GM21576 (cell line): ENCODE measurements around the gene KCNH1.
A peak's percentile ranks its signal among the peaks of the same experiment; 100 is the strongest.

ENCODE experiments used
- ATAC-seq: cut with Tn5 transposase; IDR thresholded peaks from one replicate; pipeline ENCODE4 v1.9.1; 2021; ENCODE audit warnings: mild to moderate bottlenecking, moderate library complexity; ENCODE audit not compliant: unreplicated experiment

KCNH1 gene

DNA sequence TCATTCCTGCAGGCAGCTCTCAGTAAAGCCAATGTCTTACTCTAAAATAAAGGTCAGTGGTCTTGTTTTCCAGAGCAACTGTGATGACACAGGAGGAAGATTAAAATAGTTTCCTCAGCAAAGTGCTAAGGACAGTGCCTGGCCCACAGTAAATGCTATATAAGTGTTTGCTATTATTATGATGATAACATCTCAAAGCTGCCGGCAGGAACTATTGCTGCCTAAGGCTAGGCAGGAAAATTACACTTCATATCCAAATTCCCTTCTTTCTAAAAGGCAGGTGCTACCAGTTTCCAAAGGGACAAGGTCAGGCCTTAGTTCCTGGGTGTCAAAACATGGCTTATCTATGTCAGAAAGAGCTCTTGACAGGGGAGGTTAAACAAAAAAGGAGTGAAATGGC, 403.9 kb downstream of the KCNH1 start:
- ATAC-seq, result no peak

DNA sequence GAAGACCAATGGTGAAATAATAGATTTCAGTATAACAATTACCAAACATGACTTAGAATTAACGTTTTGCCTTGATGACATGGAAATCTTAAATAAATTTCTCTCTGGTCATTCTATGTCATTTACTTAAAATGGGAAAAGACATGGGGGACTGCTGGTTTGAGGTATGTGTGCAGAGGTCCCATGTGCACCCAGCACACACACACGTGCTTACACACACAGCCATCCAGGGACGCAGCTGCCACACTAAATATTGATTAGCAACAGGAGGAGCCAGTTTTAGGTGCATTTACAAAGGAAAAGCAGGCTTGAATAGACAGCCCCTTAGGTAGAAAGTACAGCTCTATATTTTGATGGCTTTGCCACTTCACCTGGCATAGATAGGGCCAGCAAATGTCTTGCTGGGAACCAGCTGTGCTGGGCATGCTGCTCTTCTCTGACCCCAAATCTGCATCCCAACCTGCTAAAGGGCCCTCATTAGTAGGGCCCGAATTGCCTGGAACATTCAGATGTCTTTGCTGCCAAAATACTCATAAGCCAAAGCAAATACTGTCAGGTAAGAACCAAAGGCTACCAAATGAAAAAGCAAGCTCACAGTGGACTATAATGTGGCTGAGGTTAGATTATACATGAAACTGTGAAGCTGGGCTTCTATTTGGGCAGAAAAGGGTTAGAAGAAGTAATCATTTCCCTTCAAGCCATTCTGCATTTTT, 405.4 kb downstream of the KCNH1 start:
- no peak for ATAC-seq

DNA sequence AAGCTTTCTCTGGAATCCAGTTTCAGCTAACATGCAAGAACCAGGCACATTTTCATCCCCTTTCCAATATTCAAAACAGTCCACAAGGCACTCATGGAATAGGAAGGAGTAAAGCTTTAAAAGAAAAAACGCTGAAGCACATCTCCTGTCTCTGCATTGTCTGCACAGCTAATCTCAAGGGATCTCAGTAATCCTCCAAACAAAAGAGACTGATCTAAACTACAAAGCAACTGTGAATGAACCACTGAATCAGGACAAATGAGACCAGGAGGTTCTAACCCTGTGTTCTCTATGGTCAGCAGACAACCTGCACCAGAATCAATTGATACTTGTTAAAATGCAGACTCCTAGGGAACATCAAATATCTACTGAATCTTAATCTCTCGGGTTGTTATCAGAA, 406.2 kb downstream of the KCNH1 start:
- ATAC-seq, result no peak

DNA sequence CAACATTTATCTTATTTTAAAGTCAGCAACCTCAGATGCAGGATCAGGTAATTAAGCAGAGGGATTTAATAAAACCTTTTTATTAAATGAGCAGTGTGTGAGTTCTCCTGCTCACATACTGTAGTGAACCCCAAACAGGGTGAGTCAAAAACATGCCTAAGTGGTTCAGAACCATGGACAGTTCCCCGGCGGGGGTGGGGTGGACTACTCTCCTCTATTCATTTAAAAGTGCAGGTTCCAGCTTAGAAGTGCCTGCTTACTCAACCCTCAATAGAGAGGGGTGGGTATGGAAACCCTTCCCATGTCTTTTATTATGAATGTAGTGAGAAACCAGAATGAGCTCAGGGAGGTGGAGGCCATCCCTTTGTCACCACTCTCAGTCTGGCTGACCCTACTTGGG, 407.3 kb downstream of the KCNH1 start:
- ATAC-seq, result no peak

DNA sequence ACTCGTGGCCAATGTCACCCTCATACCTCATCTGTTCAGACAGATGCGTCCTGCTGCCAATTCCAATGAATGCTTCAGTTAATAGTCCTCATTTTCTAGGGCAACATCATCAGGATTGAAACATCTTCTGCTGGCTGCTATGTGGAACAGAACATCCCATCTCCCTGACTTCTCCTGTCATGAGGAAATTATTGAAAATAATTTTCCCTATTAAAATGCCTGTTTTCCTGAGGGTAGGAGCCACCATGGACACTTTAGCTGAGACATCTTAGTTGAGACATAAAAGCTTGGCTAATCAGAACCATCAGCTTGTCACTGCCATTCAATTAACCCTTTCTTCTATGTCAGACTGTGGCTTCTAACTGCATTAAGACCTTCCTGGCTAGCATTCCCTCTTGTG, 409.2 kb downstream of the KCNH1 start:
- ATAC-seq, result no peak

DNA sequence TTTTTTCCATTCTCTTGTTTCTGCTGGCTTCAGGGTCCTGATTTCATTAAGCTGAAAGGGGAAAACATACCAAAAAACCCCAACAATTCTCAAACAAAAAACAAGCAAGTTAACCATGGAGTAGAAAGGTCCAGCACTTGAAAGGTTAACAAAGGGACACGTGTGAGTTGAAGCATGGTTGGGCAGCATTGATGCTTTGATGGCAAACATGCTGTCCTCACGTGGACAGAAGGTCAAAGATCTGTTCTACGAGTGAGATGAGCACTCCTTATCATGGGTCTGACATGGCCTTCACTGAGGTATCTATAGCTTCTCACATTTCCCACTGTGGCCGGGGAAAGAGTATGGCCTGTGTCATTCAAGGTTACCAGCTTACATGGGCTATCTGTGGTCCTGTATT, 410.3 kb downstream of the KCNH1 start:
- no peak for ATAC-seq

DNA sequence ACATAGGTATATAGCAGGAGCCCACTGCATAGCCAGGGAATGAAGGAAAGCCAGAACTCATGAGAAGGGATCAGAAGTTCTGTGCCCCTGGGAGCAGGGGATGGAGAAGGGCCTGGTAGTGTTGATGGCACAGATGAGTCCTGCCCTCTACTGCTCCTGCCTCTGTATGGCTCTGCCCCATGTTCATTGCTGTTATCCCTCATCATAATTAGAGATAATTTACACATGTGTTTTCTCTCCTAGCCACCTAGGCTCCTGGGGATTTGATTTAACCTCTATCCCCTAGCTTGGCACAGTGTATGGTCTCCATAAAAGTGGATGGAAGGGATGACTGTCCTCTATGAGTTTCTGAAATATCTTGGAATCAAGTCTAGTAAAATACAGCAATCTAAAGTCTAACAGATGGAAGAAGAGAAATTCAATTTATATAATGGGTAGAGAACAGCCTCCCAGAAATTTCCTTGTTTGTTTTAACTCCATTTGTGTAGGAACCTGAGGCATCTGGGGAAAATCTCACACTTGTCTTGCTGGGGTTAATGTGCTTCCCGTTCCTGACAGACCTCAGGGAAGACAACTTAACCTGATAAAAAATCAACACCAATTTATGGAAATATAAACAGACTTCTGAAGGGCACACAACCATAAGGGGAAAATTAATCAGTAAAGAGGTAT, 411.4 kb downstream of the KCNH1 start:
- ATAC-seq, result no peak

DNA sequence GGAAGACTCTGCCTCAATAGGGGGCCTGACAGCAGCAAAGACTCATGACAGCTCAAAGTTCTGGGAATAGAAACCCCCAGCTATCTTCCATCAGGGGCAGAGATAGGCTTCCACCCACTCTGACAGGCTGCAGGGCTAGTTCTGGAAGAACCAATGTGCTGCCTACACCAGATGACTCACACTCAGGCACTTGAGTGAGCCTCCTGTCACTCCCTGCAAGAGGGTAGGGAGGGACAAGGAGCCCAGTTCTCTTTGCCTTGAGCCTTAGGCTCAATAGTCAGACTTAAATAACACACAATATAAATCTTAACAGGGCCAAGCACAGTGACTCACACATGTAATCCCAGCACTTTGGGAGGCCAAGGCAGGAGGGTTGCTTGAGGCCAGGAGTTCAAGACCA, 418.9 kb downstream of the KCNH1 start:
- ATAC-seq, result no peak

DNA sequence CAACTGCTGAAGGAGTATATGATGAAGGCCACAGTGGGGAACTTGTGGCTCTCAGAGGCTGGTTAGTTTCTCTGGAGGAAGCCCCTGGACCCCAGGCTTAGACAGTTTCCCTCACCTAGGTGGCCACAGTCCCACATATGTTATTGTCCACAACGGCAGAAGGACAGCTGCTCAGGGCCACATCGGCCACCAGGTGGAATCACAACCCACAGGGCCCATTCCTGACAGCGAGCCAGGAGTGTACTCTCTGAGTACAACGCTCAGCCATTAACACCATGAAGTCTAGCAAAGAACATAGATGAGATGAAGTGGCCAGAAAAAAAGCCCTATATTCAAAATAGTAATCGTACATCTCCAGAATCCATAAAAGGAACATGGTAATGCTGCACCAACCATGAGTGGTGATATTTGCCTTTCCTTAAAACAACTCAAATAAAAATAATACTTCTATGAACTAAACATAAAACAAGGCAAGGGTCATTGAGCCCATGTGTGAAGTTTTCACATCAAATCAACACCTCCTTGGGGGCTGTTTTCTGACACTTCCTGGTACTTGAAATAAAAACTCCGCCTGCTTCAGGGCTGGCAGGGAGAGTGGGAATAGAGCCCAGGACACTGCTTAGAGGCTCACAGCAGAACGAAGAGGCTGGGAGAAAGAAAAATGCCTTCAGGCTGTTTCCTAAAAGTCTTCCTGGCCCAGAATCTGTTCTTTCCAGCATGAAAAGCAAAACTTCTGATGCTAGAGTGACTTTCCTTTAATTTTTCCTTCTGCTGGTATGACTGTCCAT, 421.9 kb downstream of the KCNH1 start:
- no peak for ATAC-seq

DNA sequence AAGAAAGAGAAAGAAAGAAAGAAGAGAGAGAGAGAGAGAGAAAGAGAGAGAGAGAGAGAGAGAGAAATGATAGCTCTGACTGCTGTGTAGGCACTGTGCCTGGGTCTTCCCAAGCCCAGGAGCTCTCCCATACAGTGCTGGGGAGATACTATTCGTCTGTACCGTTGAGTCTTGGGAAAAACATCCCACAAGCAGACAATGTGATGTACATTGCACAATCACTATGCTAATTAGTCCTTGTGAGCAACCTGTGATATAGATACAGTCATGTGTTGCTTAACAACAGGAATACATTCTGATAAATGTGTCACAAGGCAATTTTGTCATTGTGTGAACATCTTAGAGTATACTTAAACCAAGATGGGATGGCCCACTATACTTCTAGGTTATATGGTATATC, 424.2 kb downstream of the KCNH1 start:
- ATAC-seq, result no peak

DNA sequence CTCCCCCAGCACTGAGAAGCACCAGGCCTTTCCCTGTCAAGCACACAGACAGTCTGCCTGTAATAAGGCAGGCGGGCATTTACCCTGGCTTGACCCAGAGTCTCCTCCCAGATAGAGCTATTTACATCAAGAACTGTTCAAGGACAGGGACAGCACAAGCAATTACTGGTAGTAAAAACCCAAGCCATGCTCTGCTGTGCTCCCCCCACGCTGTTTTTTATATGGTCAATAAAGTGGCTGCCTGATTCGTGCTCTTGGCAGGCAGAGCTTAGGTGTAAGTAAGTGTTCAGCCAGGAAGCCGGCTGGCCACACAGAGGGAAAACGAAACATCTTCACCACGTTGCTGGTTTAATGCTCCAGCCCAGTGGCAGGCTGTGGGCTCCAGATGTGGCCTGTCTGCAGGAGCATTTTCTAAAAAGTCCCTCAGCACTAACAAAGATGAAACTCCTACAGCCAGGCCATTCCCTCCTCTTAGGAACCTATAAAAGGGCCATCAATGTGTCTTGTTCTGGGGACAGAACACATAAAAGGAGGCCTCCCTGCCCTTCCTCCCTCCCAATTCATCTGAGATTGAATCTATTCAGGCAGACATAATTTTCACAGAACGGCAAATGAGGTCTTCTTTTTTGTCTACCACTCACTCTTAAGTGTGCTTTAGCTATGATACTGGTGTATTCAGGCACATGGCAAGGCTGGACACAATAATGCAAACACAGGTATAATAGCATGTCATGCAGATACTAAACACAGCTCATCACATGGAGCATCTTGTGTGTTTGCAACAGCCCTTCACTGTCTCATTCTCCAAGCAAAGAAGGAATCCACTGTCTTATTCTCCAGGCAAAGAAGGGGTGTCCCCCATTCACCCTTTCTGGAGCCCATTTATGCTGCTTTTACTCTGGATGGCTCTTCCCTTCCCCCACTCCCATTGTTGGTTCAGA, 426.4 kb downstream of the KCNH1 start:
- ATAC-seq, result no peak

DNA sequence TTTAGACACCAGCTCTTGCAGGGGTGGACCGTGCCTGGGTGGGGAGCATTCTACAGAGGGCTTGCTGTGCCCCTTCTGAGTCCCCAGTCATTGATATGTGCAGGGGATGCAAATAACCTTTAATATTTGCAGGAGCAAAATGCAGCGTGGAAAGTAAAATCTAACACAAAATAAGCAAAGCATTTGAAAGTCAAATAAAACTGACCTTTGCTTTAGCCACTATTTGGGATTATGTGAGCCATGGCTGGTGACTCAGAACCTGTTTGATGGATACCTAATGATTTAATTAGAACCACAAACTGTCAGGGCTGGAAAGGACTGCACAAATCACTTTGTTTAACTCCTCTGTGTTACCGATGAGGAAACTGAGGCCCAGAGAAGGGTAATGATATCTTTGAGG, 427.7 kb downstream of the KCNH1 start:
- no peak for ATAC-seq

DNA sequence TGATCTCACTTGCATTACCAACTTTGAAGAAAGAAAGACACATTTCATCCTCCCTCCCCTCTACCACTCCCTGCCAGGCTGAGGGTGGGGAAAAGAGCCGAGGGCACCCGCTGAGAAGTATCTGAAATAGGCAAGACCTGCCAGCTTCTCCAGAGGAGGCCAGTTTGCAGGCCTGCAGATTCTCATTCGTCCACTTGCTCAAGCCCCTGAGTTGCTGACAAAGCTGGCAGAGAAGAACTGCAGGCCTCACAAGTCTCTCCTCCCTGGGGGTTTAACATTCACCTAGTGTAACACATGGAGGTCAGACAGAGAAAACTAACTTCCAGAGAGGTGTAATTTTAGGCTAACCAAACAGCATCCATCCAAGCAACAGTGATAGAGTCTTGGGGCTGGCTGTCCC, 428.9 kb downstream of the KCNH1 start:
- ATAC-seq, result no peak

DNA sequence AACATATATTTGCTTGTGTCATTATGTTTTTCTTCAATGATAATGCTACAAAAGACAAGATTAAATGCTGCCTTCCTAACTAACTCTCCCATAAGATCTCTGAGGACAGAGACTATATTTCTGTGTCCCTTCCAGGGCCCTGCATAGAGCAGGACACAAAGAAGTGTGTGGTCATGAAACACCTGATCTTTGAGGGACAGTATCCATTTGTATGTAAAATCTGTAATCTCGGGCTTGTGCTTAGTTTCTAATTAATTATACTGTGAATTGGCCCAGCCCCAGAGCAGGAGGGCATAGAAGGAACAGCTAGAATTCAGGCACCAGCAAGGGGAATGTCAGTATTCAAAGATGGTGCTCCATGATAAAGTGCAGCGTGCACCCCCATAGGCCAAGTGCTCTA, 430.4 kb downstream of the KCNH1 start:
- ATAC-seq, result no peak

DNA sequence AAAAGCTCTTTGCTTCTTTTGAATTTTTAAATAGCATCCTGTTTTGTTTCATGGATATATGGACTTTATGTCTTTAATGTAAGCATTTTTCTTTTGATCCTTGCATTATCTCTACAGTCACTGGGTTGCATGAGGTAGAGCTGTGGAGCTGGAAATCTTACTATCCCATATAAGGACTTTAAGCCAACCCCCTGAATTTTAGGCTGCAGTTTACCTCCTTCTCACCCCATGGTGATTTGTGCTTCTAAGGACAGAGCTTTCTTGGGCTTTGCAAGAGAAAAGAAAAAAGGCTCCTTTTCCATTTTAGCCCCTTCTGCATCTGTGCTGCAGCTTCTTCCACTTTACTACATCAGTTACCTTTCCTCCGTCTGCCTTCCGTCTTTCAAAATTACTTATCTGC, 431.4 kb downstream of the KCNH1 start:
- no peak for ATAC-seq

DNA sequence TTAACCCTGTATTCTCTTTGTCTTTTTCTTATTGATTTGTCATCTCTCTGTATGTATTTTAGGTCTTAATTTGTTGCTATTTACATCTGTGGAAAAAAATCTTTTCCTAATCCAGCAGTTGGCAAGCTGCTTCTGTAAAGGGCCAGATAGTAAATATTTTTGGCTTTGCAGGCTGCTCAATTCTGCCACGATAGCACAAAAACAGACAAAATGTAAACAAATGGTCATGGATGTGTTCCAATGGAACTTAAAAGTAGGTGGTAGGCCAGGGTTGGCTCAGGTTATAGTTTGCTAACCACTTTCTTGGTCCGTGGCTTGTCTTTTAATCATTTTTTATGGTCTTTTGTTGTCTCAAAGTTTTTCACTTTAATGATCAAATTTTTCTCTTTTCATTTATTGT, 433.4 kb downstream of the KCNH1 start:
- ATAC-seq, result no peak

DNA sequence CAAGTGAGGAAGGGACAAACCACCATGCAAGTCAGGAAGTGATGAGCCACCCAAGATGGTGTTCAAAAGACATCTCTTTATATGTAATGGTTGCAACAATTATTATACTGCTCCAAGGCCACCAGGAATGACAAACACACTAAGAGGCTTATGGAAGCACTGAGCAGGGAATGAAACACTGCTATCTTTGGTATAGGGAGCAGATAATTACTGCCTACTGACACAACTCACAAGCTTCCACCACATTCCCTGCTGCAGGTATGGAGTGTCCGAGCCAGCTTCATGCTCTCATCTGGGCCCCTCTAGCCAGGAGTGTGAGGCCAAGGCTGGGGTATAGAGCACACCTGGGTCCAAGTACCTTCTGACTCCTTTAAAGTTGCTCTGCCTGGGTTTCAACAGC, 433.9 kb downstream of the KCNH1 start:
- no peak for ATAC-seq

DNA sequence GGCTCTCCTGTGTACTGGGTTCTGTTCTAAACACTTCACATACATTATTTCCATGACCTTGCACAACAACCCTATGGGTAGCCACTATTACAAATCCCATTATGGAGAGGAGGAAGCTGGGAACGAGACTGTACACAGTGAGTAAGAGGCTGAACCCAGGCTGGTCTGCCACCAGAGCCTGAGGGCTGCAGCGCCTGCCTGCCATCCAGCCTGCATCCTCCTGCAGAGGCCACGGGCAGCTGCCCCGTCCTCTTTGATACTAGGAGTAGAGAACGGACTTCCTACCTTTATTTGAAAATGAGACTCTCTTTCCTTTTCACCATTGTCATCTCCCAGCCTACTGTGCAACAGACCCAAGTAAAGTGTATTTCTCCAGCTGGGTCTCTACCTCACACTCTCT, 435.3 kb downstream of the KCNH1 start:
- no peak for ATAC-seq

DNA sequence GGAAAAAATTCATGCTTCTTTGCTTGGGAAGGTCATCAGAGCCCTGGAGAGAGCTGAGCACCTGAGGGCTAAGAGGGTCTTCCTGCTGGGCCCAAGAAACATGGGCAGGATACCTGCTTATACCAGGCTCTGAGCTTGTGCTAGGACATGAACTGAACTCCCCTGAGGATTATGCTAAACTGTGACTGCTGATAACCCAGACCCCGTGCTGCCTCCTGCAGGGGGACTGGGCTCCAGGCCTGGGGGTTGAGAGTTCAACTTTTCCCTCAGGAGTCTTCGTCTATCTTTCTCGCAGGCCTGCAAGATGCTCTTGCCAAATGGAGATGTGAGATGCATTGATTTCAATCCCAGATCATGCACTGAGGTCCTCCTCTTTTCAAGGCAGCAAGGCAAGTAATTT, 436.8 kb downstream of the KCNH1 start:
- no peak for ATAC-seq

DNA sequence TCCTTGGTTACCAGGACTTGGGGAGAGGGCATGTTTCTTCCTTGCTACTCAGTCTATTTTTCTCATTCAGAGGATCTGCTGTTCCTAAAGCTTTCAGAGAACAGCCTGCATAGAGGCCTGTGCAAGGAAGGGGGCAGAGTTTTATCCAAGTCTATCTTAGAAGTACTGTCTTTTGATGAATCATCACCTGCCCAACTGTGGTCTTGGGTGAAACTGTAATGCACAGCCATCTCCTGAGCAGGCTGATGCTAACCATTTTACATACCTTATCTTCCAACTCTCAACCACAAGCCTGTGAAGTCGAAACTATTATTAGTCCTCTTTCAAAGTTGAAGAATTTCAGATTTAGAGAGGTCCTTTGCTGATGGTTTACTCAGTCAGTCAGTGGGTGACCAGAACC, 437.2 kb downstream of the KCNH1 start:
- peak; percentile 95 for ATAC-seq

DNA sequence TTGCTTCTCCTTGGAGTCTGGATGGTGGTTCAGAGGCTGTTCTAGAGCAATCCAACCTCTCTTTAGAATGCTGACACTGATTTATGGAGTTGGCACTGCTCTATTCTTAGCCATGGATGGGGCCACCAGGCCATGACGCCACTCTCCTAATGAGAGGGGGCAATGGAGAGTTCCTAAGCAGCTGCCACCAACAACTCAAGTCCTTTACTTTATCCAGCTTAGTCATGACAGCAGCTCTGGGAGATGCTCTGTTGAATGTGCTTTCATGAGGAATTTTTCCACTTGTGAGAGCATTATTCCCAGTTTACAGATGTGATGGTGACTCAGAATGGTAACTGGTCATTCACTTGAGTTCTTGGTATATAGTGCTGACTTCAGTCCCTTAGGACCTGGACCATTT, 438.9 kb downstream of the KCNH1 start:
- no peak for ATAC-seq
